ENCODE data around the gene FGFR1OP2.
"Not testable (repeated sequence)": the region's sequence is repeated elsewhere in the genome, so short reads cannot be mapped to it uniquely, and the experiment has no call there.

FGFR1OP2 gene

GRCh38 chr12:26937863-26938700 is at the start of gene FGFR1OP2, which contains the start of gene INTS13:
Gene FGFR1OP2, plus strand, starts transcription at chr12:26938470. Its CDS starts 15,689 bp downstream, at chr12:26954159.
Gene INTS13, minus strand, starts transcription at chr12:26937981. Its CDS starts 1,178 bp downstream, at chr12:26936803.
- peak; percentile 84 for TF ChIP-seq MYC (IDR thresholded peaks at IDR 0.05; ENCODE audit: low read depth, low read length)
- no peak for TF ChIP-seq CTCF (IDR thresholded peaks at IDR 0.05; ENCODE audit: low read depth, low read length)
- peak; percentile 98 for TF ChIP-seq POLR2A (IDR thresholded peaks at IDR 0.05; ENCODE audit: extremely low read depth, insufficient read length)
- TF ChIP-seq MAX (IDR thresholded peaks at IDR 0.05; ENCODE audit: low read depth, low read length), result peak; percentile 88
- DNase-seq (ENCODE audit: low read depth), result peak; percentile 100
- peak within 1 kb of the TSS; percentile 86 for H3K4me3 ChIP-seq (ENCODE audit: low read depth, low read length)

- no peak for DNase-seq (ENCODE audit: low read depth)
- TF ChIP-seq POLR2A (IDR thresholded peaks at IDR 0.05; ENCODE audit: extremely low read depth, insufficient read length) (no peak), MAX (IDR thresholded peaks at IDR 0.05; ENCODE audit: low read depth, low read length) (no peak), CTCF (IDR thresholded peaks at IDR 0.05; ENCODE audit: low read depth, low read length) (no peak), MYC (IDR thresholded peaks at IDR 0.05; ENCODE audit: low read depth, low read length) (no peak)
- H3K4me3 ChIP-seq (ENCODE audit: low read depth, low read length), result no peak overlapping the region
These were observed 47.5 kb upstream of the FGFR1OP2 start for GRCh38 chr12:26890784-26891183.

- no peak overlapping the region for H3K4me3 ChIP-seq (ENCODE audit: low read depth, low read length)
- TF ChIP-seq MAX (IDR thresholded peaks at IDR 0.05; ENCODE audit: low read depth, low read length), result no peak
- TF ChIP-seq MYC (IDR thresholded peaks at IDR 0.05; ENCODE audit: low read depth, low read length), result no peak
- TF ChIP-seq CTCF (IDR thresholded peaks at IDR 0.05; ENCODE audit: low read depth, low read length), result no peak
- TF ChIP-seq POLR2A (IDR thresholded peaks at IDR 0.05; ENCODE audit: extremely low read depth, insufficient read length), result no peak
- no peak for DNase-seq (ENCODE audit: low read depth)
These were observed 46.6 kb upstream of the FGFR1OP2 start for GRCh38 chr12:26891704-26892103.

GRCh38 chr12:26895672-26896071 is 42.6 kb upstream of the FGFR1OP2 start:
- no peak overlapping the region for H3K4me3 ChIP-seq (ENCODE audit: low read depth, low read length)
- TF ChIP-seq MYC (IDR thresholded peaks at IDR 0.05; ENCODE audit: low read depth, low read length), result no peak
- TF ChIP-seq MAX (IDR thresholded peaks at IDR 0.05; ENCODE audit: low read depth, low read length), result no peak
- no peak for TF ChIP-seq POLR2A (IDR thresholded peaks at IDR 0.05; ENCODE audit: extremely low read depth, insufficient read length)
- TF ChIP-seq CTCF (IDR thresholded peaks at IDR 0.05; ENCODE audit: low read depth, low read length), result no peak
- no peak for DNase-seq (ENCODE audit: low read depth)

DNA sequence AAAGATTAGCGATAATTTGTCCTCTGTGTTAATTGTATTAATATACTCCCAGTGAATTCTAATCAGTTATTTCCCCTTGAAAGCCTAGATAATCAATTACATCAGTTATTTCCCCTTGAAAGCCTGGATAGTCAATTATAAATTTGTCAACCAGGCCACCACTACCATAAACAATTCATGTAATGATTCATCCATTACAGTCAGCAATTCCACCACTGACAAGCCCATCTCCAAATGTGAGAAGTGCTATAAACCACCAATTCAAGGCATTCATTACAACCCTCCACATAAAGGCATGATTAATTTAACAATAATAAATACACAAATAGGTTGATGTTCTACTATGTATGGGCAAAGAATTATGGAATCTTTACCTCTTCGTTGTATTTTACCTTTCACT is 41.4 kb upstream of the FGFR1OP2 start:
- TF ChIP-seq MAX (IDR thresholded peaks at IDR 0.05; ENCODE audit: low read depth, low read length), result no peak
- DNase-seq (ENCODE audit: low read depth), result no peak
- no peak overlapping the region for H3K4me3 ChIP-seq (ENCODE audit: low read depth, low read length)

DNA sequence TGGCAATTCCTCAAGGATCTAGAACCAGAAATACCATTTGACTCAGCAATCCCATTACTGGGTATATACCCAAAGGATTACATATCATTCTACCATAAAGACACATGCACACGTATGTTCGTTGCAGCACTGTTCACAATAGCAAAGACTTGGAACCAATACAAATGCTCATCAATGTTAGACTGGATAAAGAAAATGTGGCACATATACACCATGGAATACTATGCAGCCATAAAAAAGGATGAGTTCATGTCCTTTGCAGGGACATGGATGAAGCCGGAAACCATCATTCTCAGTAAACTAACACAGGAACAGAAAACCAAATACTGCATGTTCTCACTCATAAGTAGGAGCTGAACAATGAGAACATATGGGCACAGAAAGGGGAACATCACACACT is 34.9 kb upstream of the FGFR1OP2 start:
- H3K4me3 ChIP-seq (ENCODE audit: low read depth, low read length); DNase-seq (ENCODE audit: low read depth): not testable (repeated sequence)
